Body of pancreas (tissue), 4 donors: ENCODE results near the gene PRR19.

Experiments
- POLR2A ChIP-seq, 3 donors: fragments of 450-650 bp; IDR thresholded peaks; one replicate each; pipeline ENCODE4 v1.6.1; 2016; ENCODE audit warnings: antibody characterized with exemption in 3 of 3, mild to moderate bottlenecking in 2 of 3
- TF ChIP-seq, protein P1 (sequence below), 7 experiments: fragments of 450-650 bp in 4 of 7; fragments of 200-600 bp in 3 of 7; sonication (generic) in 3 of 7; IDR thresholded peaks; one replicate each; pipeline ENCODE4 v1.5.1; 2016 to 2019; ENCODE audit warnings: antibody characterized with exemption in 7 of 7

DNA sequence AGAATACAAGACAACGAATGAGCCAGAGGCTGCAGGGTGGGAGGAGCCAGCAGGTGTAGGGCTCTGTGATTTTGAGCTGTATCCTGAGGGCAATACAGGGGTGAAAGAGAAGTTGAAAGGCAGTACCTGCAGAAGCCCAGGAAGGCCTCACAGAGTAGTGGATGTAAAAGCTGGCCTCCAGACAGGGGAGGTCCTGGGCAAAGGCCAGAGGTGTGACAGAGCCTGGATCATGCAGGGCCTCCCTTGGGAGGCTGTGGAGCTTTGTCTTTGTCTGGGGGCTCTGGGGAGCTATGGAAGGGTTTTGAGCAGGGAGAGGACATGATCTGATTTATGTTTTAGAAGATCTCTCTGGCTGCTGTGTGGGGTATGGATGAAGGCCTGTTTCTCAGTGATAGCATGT, 26.2 kb downstream of the PRR19 start:
- no peak for TF ChIP-seq POLR2A (IDR thresholded peaks at IDR 0.05)
- TF ChIP-seq, protein P1, sequence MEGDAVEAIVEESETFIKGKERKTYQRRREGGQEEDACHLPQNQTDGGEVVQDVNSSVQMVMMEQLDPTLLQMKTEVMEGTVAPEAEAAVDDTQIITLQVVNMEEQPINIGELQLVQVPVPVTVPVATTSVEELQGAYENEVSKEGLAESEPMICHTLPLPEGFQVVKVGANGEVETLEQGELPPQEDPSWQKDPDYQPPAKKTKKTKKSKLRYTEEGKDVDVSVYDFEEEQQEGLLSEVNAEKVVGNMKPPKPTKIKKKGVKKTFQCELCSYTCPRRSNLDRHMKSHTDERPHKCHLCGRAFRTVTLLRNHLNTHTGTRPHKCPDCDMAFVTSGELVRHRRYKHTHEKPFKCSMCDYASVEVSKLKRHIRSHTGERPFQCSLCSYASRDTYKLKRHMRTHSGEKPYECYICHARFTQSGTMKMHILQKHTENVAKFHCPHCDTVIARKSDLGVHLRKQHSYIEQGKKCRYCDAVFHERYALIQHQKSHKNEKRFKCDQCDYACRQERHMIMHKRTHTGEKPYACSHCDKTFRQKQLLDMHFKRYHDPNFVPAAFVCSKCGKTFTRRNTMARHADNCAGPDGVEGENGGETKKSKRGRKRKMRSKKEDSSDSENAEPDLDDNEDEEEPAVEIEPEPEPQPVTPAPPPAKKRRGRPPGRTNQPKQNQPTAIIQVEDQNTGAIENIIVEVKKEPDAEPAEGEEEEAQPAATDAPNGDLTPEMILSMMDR (IDR thresholded peaks at IDR 0.05), result no peak
